IPS-NIHi11 (cell line): ENCODE results near the gene CPSF7.
A peak's percentile ranks its signal among the peaks of the same experiment; 100 is the strongest.
"Not testable (repeated sequence)": the region's sequence is repeated elsewhere in the genome, so short reads cannot be mapped to it uniquely, and the experiment has no call there.

Experiments used
- DNase-seq: peaks from one replicate; pipeline ENCODE4 v3.0.0; 2012; ENCODE audit warnings: mixed read lengths, low spot score

CPSF7 gene

GRCh38 chr11:61384271-61385242, 45.2 kb downstream of the CPSF7 start:
- DNase-seq = peak; percentile 28

- not testable (repeated sequence) for DNase-seq
Observed at GRCh38 chr11:61383859-61384258, 45.9 kb downstream of the CPSF7 start.

- no peak for DNase-seq
Observed at GRCh38 chr11:61380884-61381283, 48.9 kb downstream of the CPSF7 start.

DNA sequence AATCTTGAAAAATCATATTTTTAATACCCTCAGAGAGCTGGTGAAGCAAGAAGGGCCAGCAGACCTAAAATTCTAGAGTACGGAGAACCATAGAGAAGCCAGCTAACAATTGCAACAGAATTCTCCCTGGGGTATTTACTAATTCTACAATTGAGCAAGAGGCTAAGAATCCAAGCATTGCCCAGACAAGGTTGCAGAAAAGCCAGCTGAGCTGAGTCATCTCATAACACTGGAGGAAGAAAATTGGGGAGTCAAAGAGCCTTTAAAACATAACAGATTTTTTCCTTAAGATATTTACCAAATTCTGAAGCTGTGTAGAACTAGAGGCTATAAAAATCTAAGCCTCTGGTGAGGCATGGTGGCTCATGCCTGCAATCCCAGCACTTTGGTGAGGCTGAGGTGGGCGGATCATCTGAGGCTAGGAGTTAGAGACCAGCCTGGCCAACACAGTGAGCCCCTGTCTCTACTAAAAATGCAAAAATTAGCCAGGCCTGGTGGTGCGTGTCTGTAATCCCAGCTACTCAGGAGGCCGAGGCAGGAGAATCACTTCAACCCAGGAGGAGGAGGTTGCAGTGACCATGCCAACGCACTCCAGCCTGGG, 51.0 kb downstream of the CPSF7 start:
- no peak for DNase-seq

- no peak for DNase-seq
Observed at GRCh38 chr11:61377461-61378160, 52.2 kb downstream of the CPSF7 start.

GRCh38 chr11:61375761-61376108, 54.0 kb downstream of the CPSF7 start:
- DNase-seq = no peak

GRCh38 chr11:61372659-61373420, 56.9 kb downstream of the CPSF7 start:
- DNase-seq = no peak

GRCh38 chr11:61370349-61371005, 59.3 kb downstream of the CPSF7 start:
- DNase-seq = no peak

- DNase-seq = no peak
Observed at GRCh38 chr11:61369372-61370348, 60.1 kb downstream of the CPSF7 start.

GRCh38 chr11:61368646-61369045, 61.1 kb downstream of the CPSF7 start:
- DNase-seq = no peak

DNA sequence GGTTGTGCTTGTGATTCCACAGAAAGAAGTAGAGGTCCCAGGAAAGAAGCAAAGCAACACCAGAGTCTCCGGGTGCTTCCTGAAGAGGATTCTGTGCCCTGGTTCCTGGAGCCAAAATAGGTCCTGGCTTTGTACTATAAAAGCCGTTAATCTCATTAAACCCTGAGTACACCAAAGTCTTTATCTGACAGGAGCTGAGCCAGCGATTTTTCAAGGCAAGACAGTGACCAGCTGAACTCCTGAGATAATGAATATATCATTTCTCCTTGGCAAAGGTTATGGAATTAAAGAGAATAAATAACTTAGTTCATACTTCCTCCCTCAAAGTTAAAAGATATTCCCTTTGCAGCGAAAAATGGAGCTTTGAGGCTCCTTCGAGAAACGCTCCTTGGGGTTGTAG, 62.4 kb downstream of the CPSF7 start:
- no peak for DNase-seq

DNA sequence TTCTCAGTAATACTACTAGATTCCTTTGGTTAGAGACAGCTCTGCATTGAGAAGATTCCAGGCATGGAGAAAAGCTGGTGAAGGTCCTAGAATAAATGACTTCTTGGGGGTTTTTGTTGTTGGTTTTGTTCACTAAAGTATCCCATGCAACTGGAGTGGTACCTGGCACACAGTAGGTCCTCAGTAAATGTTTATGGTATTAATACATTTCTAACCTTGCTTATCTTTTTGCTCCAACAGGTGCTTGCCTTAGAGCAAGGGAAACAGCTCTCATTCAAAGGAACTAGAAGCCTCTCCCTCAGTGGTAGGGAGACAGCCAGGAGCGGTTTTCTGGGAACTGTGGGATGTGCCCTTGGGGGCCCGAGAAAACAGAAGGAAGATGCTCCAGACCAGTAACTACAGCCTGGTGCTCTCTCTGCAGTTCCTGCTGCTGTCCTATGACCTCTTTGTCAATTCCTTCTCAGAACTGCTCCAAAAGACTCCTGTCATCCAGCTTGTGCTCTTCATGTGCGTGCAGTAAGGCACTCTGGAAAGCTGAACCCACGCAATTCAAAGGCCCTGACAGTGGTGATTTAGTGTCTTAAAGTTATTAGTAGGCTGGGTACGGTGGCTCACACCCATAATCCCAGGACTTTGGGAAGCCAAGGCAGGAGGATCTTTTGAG, 65.6 kb downstream of the CPSF7 start:
- DNase-seq = no peak

DNA sequence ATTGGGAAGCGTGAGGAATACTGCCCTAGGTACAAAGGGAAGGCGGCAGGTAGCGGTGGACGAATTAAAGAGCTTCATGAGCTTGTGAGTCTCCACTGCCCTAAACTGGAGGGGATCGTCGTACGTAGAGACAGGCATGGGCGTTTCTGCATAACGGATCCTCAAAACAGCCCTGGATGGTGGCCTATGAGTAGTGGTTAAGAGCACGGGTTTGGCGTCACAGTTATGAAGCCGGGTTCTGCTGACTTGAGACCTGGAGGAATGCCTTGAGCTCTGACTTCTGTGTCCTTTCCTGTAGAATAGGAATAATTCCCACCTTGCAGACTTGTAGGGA, 67.3 kb downstream of the CPSF7 start:
- DNase-seq = peak; percentile 36

DNA sequence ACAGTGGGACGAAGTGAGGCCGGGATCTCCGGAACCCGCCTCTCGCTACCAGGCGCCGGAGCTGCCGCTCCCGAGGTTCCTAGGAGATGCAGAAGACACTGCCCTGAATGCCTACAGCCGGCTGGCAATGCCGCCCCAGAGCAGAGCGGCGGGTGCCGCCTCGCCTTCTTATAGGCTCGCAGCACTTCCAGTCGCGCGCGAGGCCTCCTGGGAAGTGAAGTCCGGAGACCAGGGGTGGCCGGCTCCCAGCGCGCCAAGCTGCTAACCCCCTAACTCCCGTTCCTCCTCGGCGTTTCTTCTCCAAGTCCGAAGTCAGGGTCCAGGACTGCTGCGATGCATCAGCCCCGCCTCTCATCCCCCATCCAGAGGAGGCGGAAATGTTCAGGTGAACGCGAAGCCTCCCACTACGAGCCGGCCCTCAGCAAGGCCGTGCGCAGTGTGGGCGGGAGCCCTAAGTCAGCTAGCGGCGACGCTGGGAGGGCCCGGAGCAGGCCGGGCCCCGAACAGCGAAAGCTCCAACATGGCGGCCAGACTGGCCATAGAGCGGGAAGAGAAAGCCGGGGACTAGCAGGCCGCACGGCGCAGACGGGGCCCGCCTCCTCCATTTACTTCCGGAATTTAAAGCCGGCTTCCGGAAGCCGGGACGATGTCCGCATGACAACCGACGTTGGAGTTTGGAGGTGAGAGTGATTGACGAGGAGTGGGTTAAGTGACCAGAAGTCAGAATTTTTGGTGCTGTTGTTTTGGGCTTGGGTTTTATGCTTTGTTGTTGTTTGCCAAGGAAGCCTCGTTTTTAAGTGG, 67.8 kb downstream of the CPSF7 start, which contains the start of the genes CYB561A3 and TMEM138:
TSS of gene CYB561A3 (minus strand) at position 142 of the 801 bp plus-strand sequence. CDS start 5,169 bp downstream, outside the sequence.
TSS of gene TMEM138 (plus strand) at position 634 of the 801 bp plus-strand sequence. CDS start 2,017 bp downstream, outside the sequence.
- DNase-seq = peak; percentile 97

DNA sequence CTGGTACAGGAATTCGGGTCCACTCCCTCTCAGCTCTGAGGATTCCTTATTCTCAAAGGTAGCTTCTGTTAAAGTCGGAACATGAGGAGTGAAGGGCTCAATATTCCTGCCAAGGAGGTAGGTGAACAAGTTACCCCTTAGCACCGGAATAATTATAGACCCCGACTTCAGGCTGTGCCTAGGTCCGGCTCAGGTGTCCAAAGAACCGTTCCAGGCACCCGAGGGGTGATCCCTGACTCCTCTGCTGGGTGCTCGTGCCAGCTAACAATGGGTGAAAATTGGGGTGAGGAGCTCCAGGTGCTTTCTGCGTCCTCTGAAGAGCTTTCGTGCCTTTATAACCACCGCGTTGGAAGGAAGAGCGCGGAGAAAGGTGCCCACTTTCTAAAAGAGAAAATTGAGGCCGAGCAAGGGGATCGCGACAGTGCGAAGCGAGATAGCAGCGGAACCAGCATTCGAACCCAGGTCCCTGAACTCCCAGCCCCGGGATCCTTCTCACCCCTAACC, 68.5 kb downstream of the CPSF7 start:
- DNase-seq = no peak

GRCh38 chr11:61359516-61359915, 70.3 kb downstream of the CPSF7 start:
- no peak for DNase-seq

DNA sequence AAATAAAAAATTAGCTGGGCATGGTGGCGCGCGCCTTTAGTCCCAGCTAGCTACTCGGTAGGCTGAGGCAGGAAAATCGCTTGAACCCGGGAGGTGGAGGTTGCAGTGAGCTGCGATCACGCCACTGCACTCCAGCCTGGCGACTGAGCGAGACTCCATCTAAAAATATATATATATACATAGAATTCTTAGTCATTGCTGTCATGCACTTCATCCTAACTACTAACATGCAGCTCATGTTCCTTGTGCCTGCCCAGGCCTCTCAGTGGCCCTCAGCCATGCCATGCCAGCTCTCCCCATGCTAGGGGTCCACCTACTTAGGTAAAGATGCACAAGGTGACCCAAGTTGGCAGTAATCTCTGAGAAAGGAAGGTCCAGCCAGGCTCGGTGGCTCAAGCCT, 71.2 kb downstream of the CPSF7 start:
- DNase-seq = no peak

GRCh38 chr11:61357894-61358239, 71.9 kb downstream of the CPSF7 start:
- DNase-seq = no peak
